GOT3 (cell line): ENCODE measurements around the gene STK38.

ENCODE experiments used
- DNase-seq: peaks from one replicate; lab custom pipeline; 2025; ENCODE audit warnings: mixed read lengths; lab: John Stamatoyannopoulos, UW

STK38 gene

GRCh38 chr6:36523451-36523850 lies 23.8 kb downstream of the STK38 start:
- no peak for DNase-seq

- no peak for DNase-seq
Observed at GRCh38 chr6:36519352-36519751, 27.9 kb downstream of the STK38 start.

GRCh38 chr6:36517408-36517807 lies 29.9 kb downstream of the STK38 start:
- DNase-seq: no peak

GRCh38 chr6:36516988-36517387 lies 30.3 kb downstream of the STK38 start:
- DNase-seq: no peak

- no peak for DNase-seq
Observed at GRCh38 chr6:36516559-36516958, 30.7 kb downstream of the STK38 start.

- DNase-seq: no peak
Observed at GRCh38 chr6:36515844-36516243, 31.4 kb downstream of the STK38 start.

- DNase-seq: no peak
Observed at GRCh38 chr6:36514554-36515456, 32.5 kb downstream of the STK38 start.

GRCh38 chr6:36510365-36510764 lies 36.9 kb downstream of the STK38 start:
- DNase-seq: no peak

- DNase-seq: no peak
Observed at GRCh38 chr6:36508532-36508931, 38.7 kb downstream of the STK38 start.

GRCh38 chr6:36506611-36507010 lies 40.7 kb downstream of the STK38 start:
- no peak for DNase-seq

- DNase-seq: no peak
Observed at GRCh38 chr6:36505744-36506534, 41.3 kb downstream of the STK38 start.

- DNase-seq: no peak
Observed at GRCh38 chr6:36504982-36505381, 42.3 kb downstream of the STK38 start.

GRCh38 chr6:36504181-36504580 lies 43.1 kb downstream of the STK38 start:
- DNase-seq: no peak

GRCh38 chr6:36501686-36502085 lies 45.6 kb downstream of the STK38 start:
- DNase-seq: no peak

GRCh38 chr6:36499918-36500317 lies 47.4 kb downstream of the STK38 start:
- DNase-seq: no peak

GRCh38 chr6:36495086-36495485 lies 52.2 kb downstream of the STK38 start:
- DNase-seq: no peak

GRCh38 chr6:36493859-36494258 lies 53.4 kb downstream of the STK38 start:
- DNase-seq: no peak

- DNase-seq: no peak
Observed at GRCh38 chr6:36493319-36493718, 54.0 kb downstream of the STK38 start.

- no peak for DNase-seq
Observed at GRCh38 chr6:36492621-36493020, 54.7 kb downstream of the STK38 start.

- DNase-seq: no peak
Observed at GRCh38 chr6:36492092-36492491, 55.2 kb downstream of the STK38 start.

GRCh38 chr6:36491378-36491965 lies 55.8 kb downstream of the STK38 start:
- DNase-seq: no peak

GRCh38 chr6:36489426-36489825 lies 57.9 kb downstream of the STK38 start:
- DNase-seq: no peak

- no peak for DNase-seq
Observed at GRCh38 chr6:36488221-36488620, 59.1 kb downstream of the STK38 start.
